Activated naive CD8-positive, alpha-beta T cell treated with anti-CD3 and anti-CD28 coated beads, Interleukin-2, amount 50 U/mL, for 24 hours (primary cell): ENCODE results near the gene GLIS2.

Experiments used
- ATAC-seq: fragments of 150-1000 bp; cut with Tn5 transposase; one replicate; pipeline ENCODE4 v1.10.0; 2021
- DNase-seq: peaks from one replicate; pipeline ENCODE4 v3.0.0; 2021
- H3K27ac Mint-ChIP-seq: one replicate; pipeline ENCODE4 v1.8.0; 2021; ENCODE audit warnings: mild to moderate bottlenecking, mixed read lengths
- H3K27me3 Mint-ChIP-seq: one replicate; pipeline ENCODE4 v1.8.0; 2021; ENCODE audit warnings: mixed read lengths
- H3K36me3 Mint-ChIP-seq: one replicate; pipeline ENCODE4 v1.8.0; 2021; ENCODE audit warnings: low read depth, mixed read lengths
- H3K4me1 Mint-ChIP-seq: one replicate; pipeline ENCODE4 v1.8.0; 2021; ENCODE audit warnings: mixed read lengths
- H3K4me3 Mint-ChIP-seq: one replicate; pipeline ENCODE4 v1.8.0; 2021; ENCODE audit warnings: mild to moderate bottlenecking, moderate library complexity, mixed read lengths
- H3K9me3 Mint-ChIP-seq: one replicate; pipeline ENCODE4 v1.8.0; 2021; ENCODE audit warnings: mixed read lengths

Gene GLIS2

DNA sequence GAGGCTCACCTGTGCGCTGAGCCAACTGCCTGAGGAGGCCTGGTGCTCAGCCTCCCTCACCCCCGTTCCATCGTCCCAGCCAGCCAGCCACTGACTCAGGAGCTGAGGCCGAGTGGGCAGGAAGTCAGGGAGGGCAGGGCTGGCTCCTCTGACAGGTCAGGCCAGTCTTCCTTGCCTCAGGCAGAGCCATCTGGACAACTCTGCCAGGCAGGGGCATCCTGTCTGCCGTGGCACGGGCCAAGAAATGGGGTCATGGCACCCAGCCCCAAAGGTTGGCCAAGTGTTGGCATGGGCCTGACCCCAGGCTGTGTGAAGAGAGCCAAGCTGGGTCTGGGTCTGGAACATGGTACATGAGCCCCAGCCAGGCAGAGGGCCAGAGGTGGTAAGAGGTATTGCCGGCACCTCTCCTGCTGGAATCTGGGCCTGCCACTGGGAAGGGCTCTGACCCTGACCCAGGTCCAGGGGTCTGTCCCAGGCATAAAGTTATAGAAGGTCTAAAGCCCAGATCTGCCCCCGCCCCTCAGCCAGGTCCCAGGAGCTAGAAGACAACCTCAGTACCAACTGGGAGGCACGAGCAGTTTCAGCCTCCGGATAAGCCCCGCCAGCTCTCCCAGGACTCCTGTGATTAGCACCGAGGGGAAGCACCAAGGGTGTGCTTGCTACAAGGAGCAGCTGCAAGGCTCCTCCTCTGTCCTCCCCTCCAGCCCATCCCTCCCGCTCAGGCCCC, 53.3 kb downstream of the GLIS2 start:
- Mint-ChIP-seq H3K4me3 (no peak overlapping the region), H3K4me1 (peaks cover 7% of the 10 kb centered on the region), H3K27me3 (no peaks in the 10 kb centered on the region), H3K36me3 (no peaks in the 10 kb centered on the region), H3K9me3 (no peaks in the 10 kb centered on the region), H3K27ac (no peak overlapping the region)
- DNase-seq (no peak), ATAC-seq (no peak)

GRCh38 chr16:4370151-4370550, 54.3 kb downstream of the GLIS2 start:
- H3K27me3 Mint-ChIP-seq: no peaks in the 10 kb centered on the region
- DNase-seq (no peak), ATAC-seq (no peak)
- H3K9me3 Mint-ChIP-seq: no peaks in the 10 kb centered on the region
- H3K36me3 Mint-ChIP-seq: no peaks in the 10 kb centered on the region
- no peak overlapping the region for H3K4me3 Mint-ChIP-seq
- H3K27ac Mint-ChIP-seq: no peak overlapping the region
- H3K4me1 Mint-ChIP-seq: peaks cover 7% of the 10 kb centered on the region

- no peak overlapping the region for H3K27ac Mint-ChIP-seq
- no peak overlapping the region for H3K4me3 Mint-ChIP-seq
- no peak for ATAC-seq
- peaks cover 7% of the 10 kb centered on the region for H3K4me1 Mint-ChIP-seq
- DNase-seq: no peak
- H3K36me3 Mint-ChIP-seq: no peaks in the 10 kb centered on the region
- H3K27me3 Mint-ChIP-seq: no peaks in the 10 kb centered on the region
- H3K9me3 Mint-ChIP-seq: no peaks in the 10 kb centered on the region
Measured at GRCh38 chr16:4370570-4371356, 54.9 kb downstream of the GLIS2 start.

GRCh38 chr16:4371357-4372000, 55.6 kb downstream of the GLIS2 start, which contains the start of gene VASN:
Gene VASN, plus strand, starts transcription at chr16:4371848. Its CDS starts 9,030 bp downstream, at chr16:4380878.
- peak; percentile 74 for DNase-seq
- no peaks in the 10 kb centered on the region for H3K36me3 Mint-ChIP-seq
- peak within 1 kb of the TSS; percentile 71 for H3K4me3 Mint-ChIP-seq
- H3K9me3 Mint-ChIP-seq: no peaks in the 10 kb centered on the region
- peak; percentile 76 for ATAC-seq
- peaks cover 7% of the 10 kb centered on the region for H3K4me1 Mint-ChIP-seq
- no peaks in the 10 kb centered on the region for H3K27me3 Mint-ChIP-seq
- no peak within 1 kb of the TSS for H3K27ac Mint-ChIP-seq

- no peak overlapping the region for H3K27ac Mint-ChIP-seq
- H3K4me3 Mint-ChIP-seq: peak overlapping the region; percentile 71
- H3K36me3 Mint-ChIP-seq: no peaks in the 10 kb centered on the region
- DNase-seq (peak; percentile 22), ATAC-seq (peak; percentile 45)
- no peaks in the 10 kb centered on the region for H3K27me3 Mint-ChIP-seq
- H3K9me3 Mint-ChIP-seq: no peaks in the 10 kb centered on the region
- H3K4me1 Mint-ChIP-seq: peaks cover 7% of the 10 kb centered on the region
Measured at GRCh38 chr16:4372001-4372577, 56.2 kb downstream of the GLIS2 start.

GRCh38 chr16:4372578-4373355, 56.9 kb downstream of the GLIS2 start:
- H3K27ac Mint-ChIP-seq: no peak overlapping the region
- ATAC-seq (no peak), DNase-seq (no peak)
- H3K4me1 Mint-ChIP-seq: peaks cover 7% of the 10 kb centered on the region
- H3K4me3 Mint-ChIP-seq: peak overlapping the region; percentile 71
- H3K9me3 Mint-ChIP-seq: no peaks in the 10 kb centered on the region
- no peaks in the 10 kb centered on the region for H3K36me3 Mint-ChIP-seq
- no peaks in the 10 kb centered on the region for H3K27me3 Mint-ChIP-seq

- Mint-ChIP-seq H3K4me1 (peaks cover 7% of the 10 kb centered on the region), H3K36me3 (no peaks in the 10 kb centered on the region), H3K9me3 (no peaks in the 10 kb centered on the region), H3K4me3 (no peak overlapping the region), H3K27me3 (no peaks in the 10 kb centered on the region), H3K27ac (no peak overlapping the region)
- DNase-seq: no peak
- ATAC-seq: no peak
Measured at GRCh38 chr16:4373356-4373908, 57.6 kb downstream of the GLIS2 start.

DNA sequence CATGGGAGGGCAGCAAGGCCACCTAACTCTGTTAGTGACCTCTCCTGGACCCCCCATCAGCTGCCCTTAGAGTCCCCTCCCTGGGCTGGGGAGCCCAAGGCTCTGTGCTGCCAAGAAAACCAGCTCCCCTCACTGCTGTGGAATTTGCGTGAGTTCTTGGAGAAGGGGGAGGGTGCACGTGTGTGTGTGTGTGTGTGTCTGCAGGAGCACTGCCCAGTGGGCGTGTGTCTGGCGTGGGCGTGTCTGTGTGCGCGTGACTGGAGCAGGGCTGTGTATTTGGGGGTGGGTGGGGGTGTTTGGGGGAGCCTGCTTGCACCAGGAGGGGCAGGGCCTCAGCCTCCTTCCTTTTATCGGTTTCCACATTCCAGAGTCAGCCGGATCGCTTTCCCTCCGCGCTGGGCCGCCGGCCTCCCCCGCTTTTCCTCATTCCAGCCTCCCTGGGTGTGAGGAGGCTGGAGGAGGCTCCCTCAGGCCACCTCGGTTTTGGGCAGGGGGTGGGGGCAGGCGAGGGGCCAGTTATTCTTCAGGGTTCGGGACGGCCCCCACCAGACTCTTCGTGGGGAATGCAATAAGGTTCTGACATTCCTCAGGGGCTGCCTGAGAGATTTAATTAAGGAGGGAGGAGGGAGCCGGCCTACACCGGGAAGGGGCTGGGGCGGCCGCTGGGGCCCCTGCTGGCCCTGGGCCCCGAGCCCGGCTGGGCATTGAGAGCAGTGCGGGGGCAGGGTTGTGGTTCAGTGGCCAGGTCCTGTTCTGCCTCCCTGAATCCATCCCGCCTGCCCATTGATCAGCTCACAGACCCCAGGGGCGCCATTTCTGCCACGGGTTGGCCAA, 58.3 kb downstream of the GLIS2 start:
- Mint-ChIP-seq H3K4me1 (peaks cover 7% of the 10 kb centered on the region), H3K27me3 (no peaks in the 10 kb centered on the region), H3K36me3 (no peaks in the 10 kb centered on the region), H3K27ac (no peak overlapping the region), H3K9me3 (no peaks in the 10 kb centered on the region), H3K4me3 (no peak overlapping the region)
- no peak for DNase-seq
- no peak for ATAC-seq

GRCh38 chr16:4375717-4376116, 59.9 kb downstream of the GLIS2 start:
- Mint-ChIP-seq H3K27me3 (no peaks in the 10 kb centered on the region), H3K27ac (no peak overlapping the region), H3K4me1 (peaks cover 7% of the 10 kb centered on the region), H3K9me3 (no peaks in the 10 kb centered on the region), H3K4me3 (no peak overlapping the region), H3K36me3 (no peaks in the 10 kb centered on the region)
- ATAC-seq: no peak
- DNase-seq: no peak

DNA sequence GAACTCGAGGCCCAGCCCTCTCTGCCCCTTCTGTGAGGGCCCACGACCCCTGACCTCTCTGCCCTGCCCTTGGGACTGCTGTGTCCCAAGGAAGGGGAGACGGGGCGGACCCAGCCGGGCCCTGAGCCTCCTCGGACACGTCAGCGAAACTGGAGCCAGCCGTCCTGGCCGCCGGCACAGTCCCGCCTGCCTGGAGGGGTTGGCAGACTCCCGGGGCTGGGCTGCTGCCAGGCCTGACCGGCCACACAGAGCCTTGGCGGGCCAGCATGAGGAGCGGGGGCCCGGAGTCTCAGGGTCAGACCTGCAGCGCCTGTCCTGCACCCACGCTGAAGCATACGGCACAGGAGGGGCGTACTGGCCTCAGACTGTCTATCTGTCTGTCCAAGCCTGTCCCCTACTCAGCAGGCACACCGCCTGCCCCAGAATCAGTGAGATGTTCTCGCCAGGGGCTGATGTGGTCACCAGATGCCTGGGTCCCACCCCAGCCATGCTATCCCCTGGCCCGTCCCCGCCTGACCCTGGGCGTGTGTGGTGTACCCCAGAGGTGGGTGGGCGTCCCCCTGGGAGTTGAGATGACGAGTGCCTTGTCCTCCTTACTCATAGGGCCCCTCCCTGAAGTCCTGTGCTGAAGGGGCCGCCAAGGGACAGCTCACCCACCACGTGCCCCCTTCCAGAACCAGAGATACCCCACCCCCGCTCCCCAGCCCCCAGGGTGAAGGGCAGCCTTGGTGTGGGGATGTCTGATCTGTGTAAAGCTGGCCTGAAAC, 60.4 kb downstream of the GLIS2 start:
- Mint-ChIP-seq H3K4me3 (no peak overlapping the region), H3K36me3 (no peaks in the 10 kb centered on the region), H3K27ac (no peak overlapping the region), H3K4me1 (peaks cover 7% of the 10 kb centered on the region), H3K9me3 (no peaks in the 10 kb centered on the region), H3K27me3 (no peaks in the 10 kb centered on the region)
- ATAC-seq (no peak), DNase-seq (no peak)

DNA sequence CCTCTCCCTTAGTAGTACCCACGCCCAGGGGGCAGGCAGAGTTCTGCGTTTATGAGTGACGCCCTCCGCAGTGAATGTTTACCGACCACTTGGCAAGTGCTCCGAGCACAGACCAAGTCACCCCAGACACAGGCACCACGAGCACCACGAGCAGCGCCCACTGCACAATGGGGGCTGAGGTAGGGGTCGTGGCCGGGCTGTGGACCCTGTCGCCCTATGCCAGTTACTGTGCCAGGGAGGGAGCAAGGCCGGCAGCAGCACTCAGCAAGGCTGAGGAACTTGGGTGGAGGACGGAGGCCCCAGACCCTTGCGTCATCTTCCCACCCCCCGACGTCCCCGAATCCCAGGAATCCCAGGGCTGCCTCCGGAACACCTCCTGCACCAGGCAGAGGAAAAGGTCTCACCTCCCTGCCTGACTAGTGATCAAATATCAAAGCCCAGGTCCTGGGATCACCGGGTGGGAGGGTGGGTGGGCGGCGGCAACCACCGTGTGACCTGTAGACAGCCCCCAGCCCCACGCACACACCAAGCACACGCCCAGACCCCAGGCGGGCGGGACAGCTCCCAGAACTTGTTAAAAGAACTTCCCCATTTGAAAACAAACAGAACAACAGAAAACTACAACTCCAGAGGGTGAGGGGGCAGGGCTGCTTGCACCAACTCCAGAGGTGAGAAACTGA, 61.2 kb downstream of the GLIS2 start:
- no peaks in the 10 kb centered on the region for H3K36me3 Mint-ChIP-seq
- no peaks in the 10 kb centered on the region for H3K27me3 Mint-ChIP-seq
- H3K9me3 Mint-ChIP-seq: no peaks in the 10 kb centered on the region
- peaks cover 7% of the 10 kb centered on the region for H3K4me1 Mint-ChIP-seq
- no peak overlapping the region for H3K27ac Mint-ChIP-seq
- ATAC-seq (no peak), DNase-seq (no peak)
- no peak overlapping the region for H3K4me3 Mint-ChIP-seq

DNA sequence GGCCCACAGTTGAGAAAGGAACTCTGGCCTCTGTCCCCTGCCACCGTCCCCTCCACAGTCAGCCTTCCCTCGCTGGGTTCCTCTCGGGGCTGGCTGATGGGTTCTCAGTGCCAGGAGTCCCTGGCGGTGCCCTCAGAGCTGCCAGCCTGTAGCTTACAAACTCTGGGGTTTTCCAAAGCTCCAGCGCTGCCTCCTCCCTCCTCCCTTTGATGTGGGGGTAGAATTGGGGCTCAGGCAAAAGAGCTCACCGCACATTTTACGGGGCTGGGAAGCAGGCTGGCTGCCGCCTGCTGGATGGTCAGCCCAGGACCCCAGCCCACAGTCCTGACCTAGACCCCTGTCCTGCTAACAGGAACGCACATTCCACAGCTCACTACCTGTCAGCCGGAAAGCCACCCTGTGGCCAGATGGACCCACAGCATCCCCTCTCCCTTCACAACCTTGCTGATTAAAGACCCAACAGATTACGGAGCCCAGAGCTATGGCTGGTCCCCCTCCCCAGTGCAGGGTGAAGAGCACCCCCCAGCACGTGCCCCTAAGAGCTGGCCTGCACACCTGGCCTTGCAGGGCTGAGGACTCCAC, 61.8 kb downstream of the GLIS2 start:
- H3K4me1 Mint-ChIP-seq: peaks cover 4% of the 10 kb centered on the region
- H3K4me3 Mint-ChIP-seq: no peak overlapping the region
- H3K27me3 Mint-ChIP-seq: no peaks in the 10 kb centered on the region
- H3K9me3 Mint-ChIP-seq: no peaks in the 10 kb centered on the region
- ATAC-seq: no peak
- no peak overlapping the region for H3K27ac Mint-ChIP-seq
- DNase-seq: no peak
- no peaks in the 10 kb centered on the region for H3K36me3 Mint-ChIP-seq
